Chondrocyte (in vitro differentiated cells): Measurements from ENCODE around the gene PMFBP1. TPM values are rescaled to one million over a fixed set of nuclear protein-coding genes. Genes with fewer than 3 reads are reported as not detected.

Source experiments
- DNase-seq: peaks from one replicate; pipeline ENCODE4 v3.0.0; 2021; ENCODE audit warnings: mixed read lengths, low spot score
- H3K27ac Mint-ChIP-seq: one replicate; pipeline ENCODE4 v1.8.0; 2021; ENCODE audit warnings: mild to moderate bottlenecking, moderate library complexity, mixed read lengths; ENCODE audit not compliant: unreplicated experiment
- H3K27me3 Mint-ChIP-seq: 2 replicates; pipeline ENCODE4 v1.8.0; 2021; ENCODE audit warnings: low read depth, mixed read lengths
- H3K36me3 Mint-ChIP-seq: 2 replicates; pipeline ENCODE4 v1.8.0; 2021; ENCODE audit warnings: low read depth, mixed read lengths
- H3K4me1 Mint-ChIP-seq: 2 replicates; pipeline ENCODE4 v1.8.0; 2021; ENCODE audit warnings: low read depth, mild to moderate bottlenecking, mixed read lengths
- H3K4me3 Mint-ChIP-seq: one replicate; pipeline ENCODE4 v1.8.0; 2021; ENCODE audit warnings: mild to moderate bottlenecking, moderate library complexity, mixed read lengths; ENCODE audit not compliant: unreplicated experiment
- H3K9me3 Mint-ChIP-seq: 2 replicates; pipeline ENCODE4 v1.8.0; 2021; ENCODE audit warnings: low read depth, mixed read lengths
- CTCF ChIP-seq: fragments of 200-600 bp; sonication (generic); IDR thresholded peaks from 2 replicates; pipeline ENCODE4 v1.5.0; 2021; ENCODE audit warnings: antibody characterized with exemption, mild to moderate bottlenecking, moderate library complexity
- total RNA-seq: library from RNA; stranded (reverse); gene quantifications from 3 replicates; pipeline ENCODE4 v1.2.1, GENCODE V29; 2021

The PMFBP1 gene
- total RNA-seq, 1 donor from 2014 or later = 0.30 TPM

GRCh38 chr16:72166954-72167561 lies 4.9 kb downstream of the PMFBP1 start:
- peaks cover 2% of the 10 kb centered on the region for H3K9me3 Mint-ChIP-seq
- DNase-seq = no peak
- H3K4me3 Mint-ChIP-seq = no peak overlapping the region
- peaks cover 2% of the 10 kb centered on the region for H3K36me3 Mint-ChIP-seq
- peaks cover 7% of the 10 kb centered on the region for H3K27me3 Mint-ChIP-seq
- H3K27ac Mint-ChIP-seq = no peak overlapping the region
- TF ChIP-seq CTCF = no peak
- no peaks in the 10 kb centered on the region for H3K4me1 Mint-ChIP-seq

DNA sequence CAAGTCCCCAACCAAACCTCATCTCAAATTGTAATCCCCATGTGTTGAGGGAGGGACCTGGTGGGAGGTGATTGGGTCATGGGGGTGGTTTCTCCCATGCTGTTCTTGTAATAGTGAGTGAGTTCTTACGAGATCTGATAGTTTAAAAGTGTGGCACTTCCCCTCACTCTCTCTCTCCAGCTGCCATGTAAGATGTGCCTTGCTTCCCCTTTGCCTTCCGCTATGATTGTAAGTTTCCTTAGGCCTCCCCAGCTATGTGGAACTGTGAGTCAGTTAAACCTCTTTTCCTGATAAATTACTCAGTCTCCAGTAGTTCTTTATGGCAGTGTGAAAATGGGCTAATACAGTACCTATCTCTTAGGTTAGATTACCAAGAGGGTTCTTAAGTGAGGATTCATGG lies 5.8 kb downstream of the PMFBP1 start:
- peaks cover 2% of the 10 kb centered on the region for H3K36me3 Mint-ChIP-seq
- H3K27ac Mint-ChIP-seq = no peak overlapping the region
- no peak for DNase-seq
- TF ChIP-seq CTCF = no peak
- no peaks in the 10 kb centered on the region for H3K4me1 Mint-ChIP-seq
- H3K27me3 Mint-ChIP-seq = peaks cover 7% of the 10 kb centered on the region
- H3K4me3 Mint-ChIP-seq = no peak overlapping the region
- H3K9me3 Mint-ChIP-seq = peaks cover 2% of the 10 kb centered on the region

DNA sequence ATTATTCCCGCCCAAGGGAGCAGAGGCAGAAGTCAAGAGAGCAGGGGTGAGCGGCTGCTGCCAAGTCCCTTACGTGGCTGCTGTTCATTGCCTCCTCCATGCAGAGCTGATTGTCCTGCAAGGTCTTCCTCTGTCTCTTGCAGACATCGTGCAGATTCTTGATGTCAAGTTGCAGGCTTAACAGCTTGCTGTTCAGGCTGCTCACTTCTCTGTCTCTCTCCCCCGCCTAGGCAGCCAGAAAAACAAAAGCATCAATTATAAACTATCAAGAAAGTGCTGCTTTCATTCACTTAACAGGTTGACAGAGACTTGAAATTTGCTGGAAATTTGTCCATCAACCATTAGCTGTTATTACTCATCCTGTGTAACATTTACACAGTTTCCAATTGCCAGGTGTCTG lies 7.3 kb downstream of the PMFBP1 start:
- Mint-ChIP-seq H3K4me1 (no peaks in the 10 kb centered on the region), H3K9me3 (peaks cover 2% of the 10 kb centered on the region), H3K36me3 (peaks cover 2% of the 10 kb centered on the region), H3K27ac (no peak overlapping the region), H3K27me3 (peaks cover 7% of the 10 kb centered on the region), H3K4me3 (no peak overlapping the region)
- TF ChIP-seq CTCF = no peak
- DNase-seq = no peak

- peaks cover 2% of the 10 kb centered on the region for H3K9me3 Mint-ChIP-seq
Measured at GRCh38 chr16:72162105-72162692, 9.8 kb downstream of the PMFBP1 start.

DNA sequence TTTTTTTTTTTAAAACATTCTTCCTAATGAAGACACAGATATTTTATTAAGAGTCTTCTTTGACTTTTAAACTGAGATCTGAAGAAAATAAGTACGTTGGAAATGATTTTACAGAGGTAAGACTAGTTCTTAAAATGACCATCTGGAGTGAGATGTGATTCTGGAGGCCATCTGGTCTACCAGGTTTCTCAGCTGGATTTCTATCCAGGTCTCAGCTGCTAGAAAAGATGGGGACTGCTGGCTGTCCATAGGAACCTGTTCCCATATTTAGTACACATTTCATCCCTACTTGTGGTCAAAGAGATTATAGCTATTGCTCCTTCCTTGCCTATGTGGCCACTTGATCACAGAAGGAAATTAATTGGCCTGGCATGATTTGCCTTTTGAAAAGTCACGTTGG lies 12.2 kb downstream of the PMFBP1 start:
- no peaks in the 10 kb centered on the region for H3K4me1 Mint-ChIP-seq
- peaks cover 7% of the 10 kb centered on the region for H3K27me3 Mint-ChIP-seq
- H3K27ac Mint-ChIP-seq = no peak overlapping the region
- H3K4me3 Mint-ChIP-seq = no peak overlapping the region
- TF ChIP-seq CTCF = no peak
- H3K9me3 Mint-ChIP-seq = peaks cover 2% of the 10 kb centered on the region
- peaks cover 2% of the 10 kb centered on the region for H3K36me3 Mint-ChIP-seq
- no peak for DNase-seq

More at GRCh38 chr16:72162105-72162692, 9.8 kb downstream of the PMFBP1 start:
- Mint-ChIP-seq H3K27me3 (peaks cover 10% of the 10 kb centered on the region), H3K4me1 (no peaks in the 10 kb centered on the region), H3K36me3 (peaks cover 2% of the 10 kb centered on the region), H3K4me3 (no peak overlapping the region), H3K27ac (no peak overlapping the region)
- TF ChIP-seq CTCF = no peak
- no peak for DNase-seq
